CD14-positive monocyte (primary cell): Measurements from ENCODE around the gene NCBP2. TPM values are rescaled to one million over a fixed set of nuclear protein-coding genes. Genes with fewer than 3 reads are reported as not detected.

Experiments
- DNase-seq, 3 donors: peaks; one replicate each; pipeline ENCODE4 v3.0.0-alpha.2; 2011 to 2022
- H2AFZ ChIP-seq: 2 replicates; pipeline ENCODE4 v1.6.0; 2012; ENCODE audit warnings: mild to moderate bottlenecking, low read depth, low read length, inconsistent platforms; ENCODE audit not compliant: insufficient read depth, poor library complexity, severe bottlenecking
- H3K27ac ChIP-seq, 2 donors: 1 replicate in 1 of 2; 2 replicates in 1 of 2; pipeline ENCODE4 v1.5.1; 2012 to 2013; ENCODE audit warnings: low read length in 2 of 2, control low read depth in 1 of 2, inconsistent platforms in 1 of 2, low read depth in 1 of 2, mild to moderate bottlenecking in 1 of 2
- H3K27me3 ChIP-seq, 2 donors: one replicate each; pipeline versions ENCODE4 v1.6.0 to v1.6.1; 2011 to 2013; ENCODE audit warnings: low read length in 2 of 2; ENCODE audit not compliant: control insufficient read depth in 2 of 2, insufficient read depth in 2 of 2
- H3K36me3 ChIP-seq, 2 donors: replicated peaks in 1 of 2; 1 replicate in 1 of 2; 2 replicates in 1 of 2; pipeline versions ENCODE4 v1.5.1 to v1.6.1; 2012 to 2013; ENCODE audit warnings: low read length in 2 of 2, control low read depth in 1 of 2, inconsistent platforms in 1 of 2, mild to moderate bottlenecking in 1 of 2; ENCODE audit not compliant: insufficient read depth in 2 of 2, control insufficient read depth in 1 of 2
- H3K4me1 ChIP-seq, 2 donors: 1 replicate in 1 of 2; 2 replicates in 1 of 2; pipeline versions ENCODE4 v1.5.1 to v1.6.1; 2012 to 2013; ENCODE audit warnings: low read length in 2 of 2, control low read depth in 1 of 2, inconsistent platforms in 1 of 2, mild to moderate bottlenecking in 1 of 2, moderate library complexity in 1 of 2; ENCODE audit not compliant: insufficient read depth in 2 of 2, control insufficient read depth in 1 of 2
- H3K4me2 ChIP-seq: replicated peaks from 2 replicates; pipeline ENCODE3; 2012; ENCODE audit warnings: low read length, moderate library complexity, mild to moderate bottlenecking; ENCODE audit not compliant: poor library complexity, severe bottlenecking; ENCODE audit errors: extremely low read depth
- H3K4me3 ChIP-seq, 3 experiments: fragments of 200-600 bp in 1 of 3; sonication (generic) in 1 of 3; replicated peaks in 1 of 3; 1 replicate in 2 of 3; 2 replicates in 1 of 3; pipeline ENCODE4 v1.5.1; 2011 to 2013; ENCODE audit warnings: low read length in 3 of 3, mild to moderate bottlenecking in 3 of 3, control low read depth in 2 of 3, low read depth in 2 of 3, inconsistent platforms in 1 of 3, moderate library complexity in 1 of 3
- H3K79me2 ChIP-seq: 2 replicates; pipeline ENCODE4 v1.6.0; 2012; ENCODE audit warnings: mild to moderate bottlenecking, control low read depth, inconsistent platforms, low read length, moderate library complexity; ENCODE audit not compliant: insufficient read depth
- H3K9ac ChIP-seq: 2 replicates; pipeline ENCODE4 v1.6.0; 2017; ENCODE audit warnings: low read length, mild to moderate bottlenecking; ENCODE audit not compliant: insufficient read depth, poor library complexity, severe bottlenecking
- H3K9me3 ChIP-seq, 2 donors: replicated peaks in 1 of 2; 1 replicate in 1 of 2; 2 replicates in 1 of 2; pipeline versions ENCODE4 v1.5.1 to v1.6.1; 2012 to 2013; ENCODE audit warnings: low read length in 2 of 2, control low read depth in 1 of 2; ENCODE audit not compliant: control insufficient read depth in 1 of 2, insufficient read depth in 1 of 2
- H4K20me1 ChIP-seq: 2 replicates; pipeline ENCODE4 v1.6.0; 2012; ENCODE audit warnings: mild to moderate bottlenecking, low read length, control low read depth, moderate library complexity; ENCODE audit not compliant: insufficient read depth
- H3K27ac Mint-ChIP-seq, 7 donors: one replicate each; pipeline ENCODE4 v1.8.0; 2020; ENCODE audit warnings: mild to moderate bottlenecking in 7 of 7, mixed read lengths in 7 of 7, moderate library complexity in 6 of 7, inconsistent platforms in 2 of 7
- H3K27me3 Mint-ChIP-seq, 3 donors: one replicate each; pipeline ENCODE4 v1.8.0; 2021 to 2022; ENCODE audit warnings: low read depth in 3 of 3, mild to moderate bottlenecking in 3 of 3, mixed read lengths in 3 of 3, moderate library complexity in 3 of 3, inconsistent platforms in 1 of 3
- H3K36me3 Mint-ChIP-seq, 2 donors: one replicate each; pipeline ENCODE4 v1.8.0; 2020; ENCODE audit warnings: mixed read lengths in 2 of 2, inconsistent platforms in 1 of 2, mild to moderate bottlenecking in 1 of 2
- H3K4me1 Mint-ChIP-seq: one replicate; pipeline ENCODE4 v1.8.0; 2020; ENCODE audit warnings: mild to moderate bottlenecking, mixed read lengths
- H3K4me3 Mint-ChIP-seq, 2 donors: one replicate each; pipeline ENCODE4 v1.8.0; 2020; ENCODE audit warnings: mild to moderate bottlenecking in 2 of 2, mixed read lengths in 2 of 2, moderate library complexity in 1 of 2
- H3K9me3 Mint-ChIP-seq, 7 donors: one replicate each; pipeline ENCODE4 v1.8.0; 2020 to 2022; ENCODE audit warnings: mixed read lengths in 7 of 7, mild to moderate bottlenecking in 6 of 7, moderate library complexity in 6 of 7, inconsistent platforms in 2 of 7
- WGBS: methylation state at CpG from one replicate; pipeline ENCODE4 v1.1.5; 2013; ENCODE audit warnings: missing lambda C conversion rate; ENCODE audit not compliant: insufficient coverage; 5-methylcytosine and 5-hydroxymethylcytosine counted together
- intact Hi-C, 2 donors: fragments of 100-400 bp; cut with micrococcal nuclease; formaldehyde crosslinking; loops; one replicate each; pipeline versions ENCODE4 v1.15.0 to v1.15.1; 2023
- polyA plus RNA-seq, 3 donors: library from polyadenylated mRNA; depleted of rRNA in 1 of 3; unstranded in 2 of 3; stranded (reverse) in 1 of 3; fragments of 300-500 nt in 2 of 3; fragments of >200 nt in 1 of 3; fragmentation: Illumina TruSeq in 2 of 3; gene quantifications; 1 replicate in 2 of 3; 2 replicates in 1 of 3; pipeline ENCODE4 v1.2.3, GENCODE V29; 2012 to 2021
- TF ChIP-seq, protein P1 (sequence below): fragments of 200-600 bp; IDR thresholded peaks from one replicate; pipeline ENCODE4 v1.8.0; 2022; ENCODE audit warnings: antibody characterized with exemption, mild to moderate bottlenecking

The NCBP2 gene
- polyA plus RNA-seq, 3 donors, result 26.1 to 42.9 (median 33.4) TPM

DNA sequence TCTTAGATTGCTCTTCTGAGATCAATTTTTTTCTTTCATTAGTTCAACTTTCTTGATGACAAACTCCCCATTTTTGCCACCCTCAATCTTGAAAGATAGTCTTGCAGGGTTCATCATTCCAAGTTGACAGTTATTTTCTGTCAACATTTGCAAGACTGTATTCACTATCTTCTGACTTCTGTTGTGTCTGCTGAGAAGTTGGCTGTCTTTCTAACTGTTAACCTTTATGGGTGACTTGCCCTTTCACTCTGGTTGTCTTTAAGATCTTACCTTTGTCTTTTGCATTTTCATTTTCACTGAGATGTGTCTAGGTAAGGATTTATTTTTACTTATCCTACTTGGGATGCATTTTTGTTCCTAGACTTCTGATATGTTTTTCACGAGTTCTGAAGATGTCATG is 40.9 kb upstream of the NCBP2 start:
- no peak for DNase-seq
- H3K4me1 Mint-ChIP-seq, result peaks cover 3% of the 10 kb centered on the region
- no CpG with 5 or more reads among the region's 1 CpG for WGBS
- H3K27ac Mint-ChIP-seq, result no peak overlapping the region
- H3K4me2 ChIP-seq, result no peak overlapping the region
- H3K36me3 Mint-ChIP-seq, result no peaks in the 10 kb centered on the region
- H2AFZ ChIP-seq, result no peak overlapping the region
- H4K20me1 ChIP-seq, result no peaks in the 10 kb centered on the region
- no peaks in the 10 kb centered on the region for H3K4me1 ChIP-seq
- no peaks in the 10 kb centered on the region for H3K79me2 ChIP-seq
- H3K27me3 ChIP-seq, result no peaks in the 10 kb centered on the region
- H3K27ac ChIP-seq, result no peak overlapping the region
- H3K4me3 ChIP-seq, result no peak overlapping the region
- H3K4me3 Mint-ChIP-seq, result no peak overlapping the region
- peaks cover 11 to 19% (median 16%) of the 10 kb centered on the region in 7 donors for H3K9me3 Mint-ChIP-seq
- TF ChIP-seq, protein P1, sequence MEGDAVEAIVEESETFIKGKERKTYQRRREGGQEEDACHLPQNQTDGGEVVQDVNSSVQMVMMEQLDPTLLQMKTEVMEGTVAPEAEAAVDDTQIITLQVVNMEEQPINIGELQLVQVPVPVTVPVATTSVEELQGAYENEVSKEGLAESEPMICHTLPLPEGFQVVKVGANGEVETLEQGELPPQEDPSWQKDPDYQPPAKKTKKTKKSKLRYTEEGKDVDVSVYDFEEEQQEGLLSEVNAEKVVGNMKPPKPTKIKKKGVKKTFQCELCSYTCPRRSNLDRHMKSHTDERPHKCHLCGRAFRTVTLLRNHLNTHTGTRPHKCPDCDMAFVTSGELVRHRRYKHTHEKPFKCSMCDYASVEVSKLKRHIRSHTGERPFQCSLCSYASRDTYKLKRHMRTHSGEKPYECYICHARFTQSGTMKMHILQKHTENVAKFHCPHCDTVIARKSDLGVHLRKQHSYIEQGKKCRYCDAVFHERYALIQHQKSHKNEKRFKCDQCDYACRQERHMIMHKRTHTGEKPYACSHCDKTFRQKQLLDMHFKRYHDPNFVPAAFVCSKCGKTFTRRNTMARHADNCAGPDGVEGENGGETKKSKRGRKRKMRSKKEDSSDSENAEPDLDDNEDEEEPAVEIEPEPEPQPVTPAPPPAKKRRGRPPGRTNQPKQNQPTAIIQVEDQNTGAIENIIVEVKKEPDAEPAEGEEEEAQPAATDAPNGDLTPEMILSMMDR, result no peak
- H3K9ac ChIP-seq, result no peak overlapping the region
- intact Hi-C loops, result no loop called here
- H3K9me3 ChIP-seq, result peaks cover 5 to 10% of the 10 kb centered on the region in 2 donors
- H3K27me3 Mint-ChIP-seq, result peaks cover 3 to 4% (median 3%) of the 10 kb centered on the region in 3 donors
- H3K36me3 ChIP-seq, result no peaks in the 10 kb centered on the region

- Mint-ChIP-seq H3K9me3 (peaks cover 11 to 19% (median 16%) of the 10 kb centered on the region in 7 donors), H3K27me3 (peaks cover 3 to 4% (median 4%) of the 10 kb centered on the region in 3 donors), H3K27ac (no peak overlapping the region), H3K4me3 (no peak overlapping the region), H3K36me3 (no peaks in the 10 kb centered on the region), H3K4me1 (peaks cover 3% of the 10 kb centered on the region)
- H3K4me3 ChIP-seq, result no peak overlapping the region
- H3K79me2 ChIP-seq, result no peaks in the 10 kb centered on the region
- no peak overlapping the region for H3K4me2 ChIP-seq
- no peaks in the 10 kb centered on the region for H3K27me3 ChIP-seq
- intact Hi-C loops, result no loop called here
- H3K4me1 ChIP-seq, result no peaks in the 10 kb centered on the region
- no peak overlapping the region for H2AFZ ChIP-seq
- no peaks in the 10 kb centered on the region for H4K20me1 ChIP-seq
- H3K27ac ChIP-seq, result no peak overlapping the region
- peaks cover 5 to 10% of the 10 kb centered on the region in 2 donors for H3K9me3 ChIP-seq
- WGBS, result 99% methylated on average over 10 of the region's 13 CpGs
- DNase-seq, result no peak
- no peaks in the 10 kb centered on the region for H3K36me3 ChIP-seq
- TF ChIP-seq, protein P1, result no peak
- H3K9ac ChIP-seq, result no peak overlapping the region
Observed at GRCh38 chr3:196981657-196982056, 39.3 kb upstream of the NCBP2 start.
